Measurements from ENCODE around the gene TTLL12.

Gene TTLL12

GRCh38 chr22:43198936-43199335 is 12.0 kb upstream of the TTLL12 start:
- Histone ChIP-seq H4K20me1 (ENCODE audit: insufficient read depth, low read length) (no peaks in the 10 kb centered on the region), H3K4me1 (ENCODE audit: low read length) (no peaks in the 10 kb centered on the region), H3K27ac (ENCODE audit: low read length) (no peak overlapping the region), H3K27me3 (ENCODE audit: low read depth, low read length) (peaks cover 11% of the 10 kb centered on the region), H3K4me2 (ENCODE audit: low read length) (no peak overlapping the region), H2AFZ (ENCODE audit: low read depth, low read length) (no peak overlapping the region), H3K9me3 (ENCODE audit: insufficient read depth, low read length) (no peaks in the 10 kb centered on the region), H3K9ac (ENCODE audit: low read length) (no peak overlapping the region), H3K36me3 (replicated peaks; ENCODE audit: low read depth, low read length) (no peaks in the 10 kb centered on the region), H3K79me2 (ENCODE audit: low read length) (no peaks in the 10 kb centered on the region), H3K4me3 (ENCODE audit: low read length) (no peak overlapping the region)
- no peak for TF ChIP-seq EZH2phosphoT487 (IDR thresholded peaks at IDR 0.05; ENCODE audit: low read depth)
- TF ChIP-seq, protein P1, sequence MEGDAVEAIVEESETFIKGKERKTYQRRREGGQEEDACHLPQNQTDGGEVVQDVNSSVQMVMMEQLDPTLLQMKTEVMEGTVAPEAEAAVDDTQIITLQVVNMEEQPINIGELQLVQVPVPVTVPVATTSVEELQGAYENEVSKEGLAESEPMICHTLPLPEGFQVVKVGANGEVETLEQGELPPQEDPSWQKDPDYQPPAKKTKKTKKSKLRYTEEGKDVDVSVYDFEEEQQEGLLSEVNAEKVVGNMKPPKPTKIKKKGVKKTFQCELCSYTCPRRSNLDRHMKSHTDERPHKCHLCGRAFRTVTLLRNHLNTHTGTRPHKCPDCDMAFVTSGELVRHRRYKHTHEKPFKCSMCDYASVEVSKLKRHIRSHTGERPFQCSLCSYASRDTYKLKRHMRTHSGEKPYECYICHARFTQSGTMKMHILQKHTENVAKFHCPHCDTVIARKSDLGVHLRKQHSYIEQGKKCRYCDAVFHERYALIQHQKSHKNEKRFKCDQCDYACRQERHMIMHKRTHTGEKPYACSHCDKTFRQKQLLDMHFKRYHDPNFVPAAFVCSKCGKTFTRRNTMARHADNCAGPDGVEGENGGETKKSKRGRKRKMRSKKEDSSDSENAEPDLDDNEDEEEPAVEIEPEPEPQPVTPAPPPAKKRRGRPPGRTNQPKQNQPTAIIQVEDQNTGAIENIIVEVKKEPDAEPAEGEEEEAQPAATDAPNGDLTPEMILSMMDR (IDR thresholded peaks at IDR 0.05; ENCODE audit: low read depth, low read length) = no peak

DNA sequence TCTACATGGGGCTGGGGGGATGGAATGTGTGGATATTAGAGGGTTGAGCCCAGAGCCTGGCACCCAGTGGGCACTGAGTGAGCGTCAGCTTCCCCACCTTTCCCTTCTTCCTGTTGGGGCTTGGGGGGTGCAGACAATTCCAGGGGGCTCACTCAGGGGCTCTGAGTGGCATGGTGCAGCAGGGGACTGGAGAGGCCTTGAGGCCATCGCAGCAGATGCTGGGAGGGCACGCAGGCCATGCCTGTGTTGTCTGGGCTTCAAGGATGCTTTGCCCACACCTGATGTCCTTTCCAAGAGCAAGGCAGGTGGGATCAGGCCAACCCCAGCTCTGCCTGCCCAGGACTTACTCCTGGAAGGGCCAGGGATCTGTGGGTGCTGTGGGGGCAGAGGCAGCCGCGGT is 11.2 kb upstream of the TTLL12 start:
- Histone ChIP-seq H3K9ac (ENCODE audit: low read length) (no peak overlapping the region), H3K79me2 (ENCODE audit: low read length) (no peaks in the 10 kb centered on the region), H4K20me1 (ENCODE audit: insufficient read depth, low read length) (no peaks in the 10 kb centered on the region), H3K27ac (ENCODE audit: low read length) (no peak overlapping the region), H3K4me2 (ENCODE audit: low read length) (no peak overlapping the region), H3K9me3 (ENCODE audit: insufficient read depth, low read length) (no peaks in the 10 kb centered on the region), H3K36me3 (replicated peaks; ENCODE audit: low read depth, low read length) (no peaks in the 10 kb centered on the region), H3K27me3 (ENCODE audit: low read depth, low read length) (peaks cover 11% of the 10 kb centered on the region), H2AFZ (ENCODE audit: low read depth, low read length) (no peak overlapping the region), H3K4me3 (ENCODE audit: low read length) (no peak overlapping the region), H3K4me1 (ENCODE audit: low read length) (no peaks in the 10 kb centered on the region)
- TF ChIP-seq, protein P1 (IDR thresholded peaks at IDR 0.05; ENCODE audit: low read depth, low read length) = no peak
- no peak for TF ChIP-seq EZH2phosphoT487 (IDR thresholded peaks at IDR 0.05; ENCODE audit: low read depth)

DNA sequence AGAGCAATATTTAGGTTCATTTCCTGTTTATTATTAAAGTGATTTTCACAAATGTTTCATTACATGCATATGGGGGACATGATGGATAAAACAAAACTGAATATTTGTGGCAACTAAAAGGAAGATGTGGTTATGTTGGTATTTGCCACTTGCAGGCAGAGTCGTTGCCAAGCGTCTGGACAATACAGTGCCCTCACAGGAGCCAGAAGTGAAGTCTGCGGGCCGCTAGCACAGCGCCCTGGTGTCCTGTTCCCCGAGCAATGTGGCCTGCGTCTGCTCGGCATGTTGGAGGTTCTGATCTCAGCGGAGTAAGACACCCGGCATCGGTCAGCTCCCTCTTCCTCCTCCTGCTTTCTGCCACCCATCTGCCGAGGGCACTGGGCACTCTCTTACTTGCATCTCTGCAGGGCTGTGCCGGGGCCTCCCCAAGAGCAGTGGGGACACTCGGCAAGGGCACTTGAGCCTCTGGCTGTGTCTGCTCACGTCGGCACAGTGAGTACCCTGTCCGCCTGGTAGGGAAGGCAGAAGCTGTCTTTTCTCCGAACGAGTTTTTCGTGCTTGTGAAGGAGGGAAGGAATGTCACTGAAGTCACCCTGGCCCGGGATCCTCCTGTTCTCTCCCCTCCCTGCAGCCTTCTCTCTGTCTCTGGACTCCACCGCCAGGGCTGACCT is 10.5 kb upstream of the TTLL12 start:
- H3K4me1 ChIP-seq (ENCODE audit: low read length) = no peaks in the 10 kb centered on the region

GRCh38 chr22:43191831-43192230 is 4.9 kb upstream of the TTLL12 start:
- peaks cover 3% of the 10 kb centered on the region; the same call in 1 of the 2 replicates for H3K4me1 ChIP-seq (ENCODE audit: low read length)
- no peaks in the 10 kb centered on the region for H4K20me1 ChIP-seq (ENCODE audit: insufficient read depth, low read length)
- no peaks in the 10 kb centered on the region for H3K9me3 ChIP-seq (ENCODE audit: insufficient read depth, low read length)
- H2AFZ ChIP-seq (ENCODE audit: low read depth, low read length) = no peak overlapping the region
- no peak overlapping the region for H3K9ac ChIP-seq (ENCODE audit: low read length)
- no peak for TF ChIP-seq EZH2phosphoT487 (IDR thresholded peaks at IDR 0.05; ENCODE audit: low read depth)
- TF ChIP-seq, protein P1 (IDR thresholded peaks at IDR 0.05; ENCODE audit: low read depth, low read length) = no peak
- no peak overlapping the region for H3K4me2 ChIP-seq (ENCODE audit: low read length)
- H3K36me3 ChIP-seq (replicated peaks; ENCODE audit: low read depth, low read length) = no peaks in the 10 kb centered on the region
- H3K79me2 ChIP-seq (ENCODE audit: low read length) = no peaks in the 10 kb centered on the region; the same call in 1 of the 2 replicates
- peaks cover 5% of the 10 kb centered on the region for H3K27me3 ChIP-seq (ENCODE audit: low read depth, low read length)
- no peak overlapping the region for H3K27ac ChIP-seq (ENCODE audit: low read length)
- H3K4me3 ChIP-seq (ENCODE audit: low read length) = no peak overlapping the region

More for the DNA sequence above, 10.5 kb upstream of the TTLL12 start:
- H3K27me3 ChIP-seq (ENCODE audit: low read depth, low read length) = peaks cover 11% of the 10 kb centered on the region
- H4K20me1 ChIP-seq (ENCODE audit: insufficient read depth, low read length) = no peaks in the 10 kb centered on the region
- no peak overlapping the region for H3K27ac ChIP-seq (ENCODE audit: low read length)
- no peak overlapping the region for H3K4me3 ChIP-seq (ENCODE audit: low read length)
- H3K36me3 ChIP-seq (replicated peaks; ENCODE audit: low read depth, low read length) = no peaks in the 10 kb centered on the region
- no peaks in the 10 kb centered on the region for H3K79me2 ChIP-seq (ENCODE audit: low read length)
- H3K4me2 ChIP-seq (ENCODE audit: low read length) = no peak overlapping the region
- no peak overlapping the region for H3K9ac ChIP-seq (ENCODE audit: low read length)
- TF ChIP-seq, protein P1 (IDR thresholded peaks at IDR 0.05; ENCODE audit: low read depth, low read length) = no peak
- TF ChIP-seq EZH2phosphoT487 (IDR thresholded peaks at IDR 0.05; ENCODE audit: low read depth) = no peak
- no peak overlapping the region for H2AFZ ChIP-seq (ENCODE audit: low read depth, low read length)
- H3K9me3 ChIP-seq (ENCODE audit: insufficient read depth, low read length) = no peaks in the 10 kb centered on the region
